Stomach (tissue), 4 donors: ENCODE data around the gene STIM1.

ENCODE experiments used
- POLR2A ChIP-seq, 4 donors: fragments of 450-650 bp; IDR thresholded peaks; one replicate each; pipeline ENCODE4 v1.6.1; 2016; ENCODE audit warnings: antibody characterized with exemption in 4 of 4, control low read depth in 2 of 4, mild to moderate bottlenecking in 1 of 4, moderate library complexity in 1 of 4
- POLR2AphosphoS5 ChIP-seq, 3 donors: sonication (generic); formaldehyde crosslinking; IDR thresholded peaks; one replicate each; pipeline ENCODE4 v1.6.1; 2016; ENCODE audit warnings: antibody characterized with exemption in 3 of 3
- TF ChIP-seq, protein P1 (sequence below), 7 experiments: fragments of 450-650 bp in 4 of 7; fragments of 200-600 bp in 3 of 7; sonication (generic) in 3 of 7; IDR thresholded peaks; one replicate each; pipeline ENCODE4 v1.5.1; 2016 to 2019; ENCODE audit warnings: antibody characterized with exemption in 7 of 7, control low read depth in 2 of 7, mild to moderate bottlenecking in 1 of 7

DNA sequence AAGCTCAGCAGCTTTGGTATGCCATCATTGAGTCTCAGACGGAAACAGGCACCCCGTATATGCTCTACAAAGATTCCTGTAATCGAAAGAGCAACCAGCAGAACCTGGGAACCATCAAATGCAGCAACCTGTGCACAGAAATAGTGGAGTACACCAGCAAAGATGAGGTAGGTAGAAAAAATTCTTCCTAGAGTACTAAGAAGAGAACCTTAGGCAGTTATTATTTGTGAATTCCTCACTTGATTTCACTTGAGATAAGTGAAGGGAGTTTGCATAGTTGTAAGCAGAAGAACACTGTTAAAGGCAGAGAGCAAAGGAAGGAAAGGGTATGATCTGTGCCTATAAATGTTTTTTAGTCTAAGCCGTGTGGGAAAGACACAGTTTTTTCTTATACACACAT lies 267.8 kb downstream of the STIM1 start:
- TF ChIP-seq POLR2A (IDR thresholded peaks at IDR 0.05) (no peak), POLR2AphosphoS5 (IDR thresholded peaks at IDR 0.05) (no peak)
- TF ChIP-seq, protein P1, sequence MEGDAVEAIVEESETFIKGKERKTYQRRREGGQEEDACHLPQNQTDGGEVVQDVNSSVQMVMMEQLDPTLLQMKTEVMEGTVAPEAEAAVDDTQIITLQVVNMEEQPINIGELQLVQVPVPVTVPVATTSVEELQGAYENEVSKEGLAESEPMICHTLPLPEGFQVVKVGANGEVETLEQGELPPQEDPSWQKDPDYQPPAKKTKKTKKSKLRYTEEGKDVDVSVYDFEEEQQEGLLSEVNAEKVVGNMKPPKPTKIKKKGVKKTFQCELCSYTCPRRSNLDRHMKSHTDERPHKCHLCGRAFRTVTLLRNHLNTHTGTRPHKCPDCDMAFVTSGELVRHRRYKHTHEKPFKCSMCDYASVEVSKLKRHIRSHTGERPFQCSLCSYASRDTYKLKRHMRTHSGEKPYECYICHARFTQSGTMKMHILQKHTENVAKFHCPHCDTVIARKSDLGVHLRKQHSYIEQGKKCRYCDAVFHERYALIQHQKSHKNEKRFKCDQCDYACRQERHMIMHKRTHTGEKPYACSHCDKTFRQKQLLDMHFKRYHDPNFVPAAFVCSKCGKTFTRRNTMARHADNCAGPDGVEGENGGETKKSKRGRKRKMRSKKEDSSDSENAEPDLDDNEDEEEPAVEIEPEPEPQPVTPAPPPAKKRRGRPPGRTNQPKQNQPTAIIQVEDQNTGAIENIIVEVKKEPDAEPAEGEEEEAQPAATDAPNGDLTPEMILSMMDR (IDR thresholded peaks at IDR 0.05): no peak
